Measurements from ENCODE around the gene SLC38A3. TPM values are rescaled to one million over a fixed set of nuclear protein-coding genes. Genes with fewer than 3 reads are reported as not detected.

SLC38A3 gene
- total RNA-seq, 1 donor from 2014 or later = 2.0 TPM

DNA sequence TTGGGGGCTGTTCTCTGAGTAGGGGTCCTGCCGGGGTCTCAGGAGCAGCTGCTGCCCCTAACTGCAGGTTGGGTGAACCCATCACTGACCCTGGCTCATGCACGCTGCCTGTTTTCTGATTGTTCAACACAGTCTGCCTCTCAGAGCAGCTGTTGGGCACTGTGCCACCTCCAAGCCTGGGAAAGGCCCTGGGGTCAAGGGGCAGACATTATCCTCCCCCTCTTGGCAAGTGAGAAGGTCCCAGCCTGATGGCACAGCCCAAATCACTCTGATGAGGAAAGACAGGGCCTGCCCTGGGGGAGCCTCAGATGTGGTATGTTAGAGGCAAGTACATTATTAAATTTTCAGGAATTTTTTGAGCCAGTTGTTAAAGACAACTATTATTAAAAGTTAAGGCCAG is 27.7 kb upstream of the SLC38A3 start:
- intact Hi-C loops (cut with DNase I) = no loop called here
- H3K4me1 ChIP-seq = peaks cover 6% of the 10 kb centered on the region
- no peaks in the 10 kb centered on the region for H3K9me3 ChIP-seq
- TF ChIP-seq, protein P1, sequence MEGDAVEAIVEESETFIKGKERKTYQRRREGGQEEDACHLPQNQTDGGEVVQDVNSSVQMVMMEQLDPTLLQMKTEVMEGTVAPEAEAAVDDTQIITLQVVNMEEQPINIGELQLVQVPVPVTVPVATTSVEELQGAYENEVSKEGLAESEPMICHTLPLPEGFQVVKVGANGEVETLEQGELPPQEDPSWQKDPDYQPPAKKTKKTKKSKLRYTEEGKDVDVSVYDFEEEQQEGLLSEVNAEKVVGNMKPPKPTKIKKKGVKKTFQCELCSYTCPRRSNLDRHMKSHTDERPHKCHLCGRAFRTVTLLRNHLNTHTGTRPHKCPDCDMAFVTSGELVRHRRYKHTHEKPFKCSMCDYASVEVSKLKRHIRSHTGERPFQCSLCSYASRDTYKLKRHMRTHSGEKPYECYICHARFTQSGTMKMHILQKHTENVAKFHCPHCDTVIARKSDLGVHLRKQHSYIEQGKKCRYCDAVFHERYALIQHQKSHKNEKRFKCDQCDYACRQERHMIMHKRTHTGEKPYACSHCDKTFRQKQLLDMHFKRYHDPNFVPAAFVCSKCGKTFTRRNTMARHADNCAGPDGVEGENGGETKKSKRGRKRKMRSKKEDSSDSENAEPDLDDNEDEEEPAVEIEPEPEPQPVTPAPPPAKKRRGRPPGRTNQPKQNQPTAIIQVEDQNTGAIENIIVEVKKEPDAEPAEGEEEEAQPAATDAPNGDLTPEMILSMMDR (IDR thresholded peaks at IDR 0.05) = no peak
- no peak for TF ChIP-seq POLR2A (IDR thresholded peaks at IDR 0.05)
- no peak for TF ChIP-seq POLR2AphosphoS5 (IDR thresholded peaks at IDR 0.05; ENCODE audit: insufficient read depth in 1 of 2, low read depth in 1 of 2)
- H3K27ac ChIP-seq = no peak overlapping the region
- no peak for DNase-seq (ENCODE audit: extremely low spot score in 2 of 2)
- H3K36me3 ChIP-seq = peaks cover 0 to 24% of the 10 kb centered on the region in 2 donors
- no peaks in the 10 kb centered on the region for H3K27me3 ChIP-seq
- no peak overlapping the region for H3K4me3 ChIP-seq

DNA sequence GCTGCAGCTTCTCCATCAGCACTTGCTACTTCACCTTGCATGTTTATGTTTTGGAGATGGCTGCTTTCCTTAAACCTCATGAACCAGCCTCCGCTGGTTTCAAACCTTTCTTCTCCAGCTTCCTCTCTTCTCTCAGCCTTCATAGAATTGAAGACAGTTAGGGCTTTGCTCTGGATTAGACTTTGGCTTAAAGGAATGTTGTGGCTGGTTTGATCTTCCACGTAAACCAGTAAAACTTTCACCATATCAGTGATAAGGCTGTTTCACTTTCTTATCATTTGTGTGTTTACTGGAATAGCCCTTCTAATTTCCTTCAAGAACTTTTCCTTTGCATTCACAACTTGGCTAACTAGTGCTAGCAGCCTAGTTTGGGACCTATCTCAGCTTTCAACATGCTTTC is 25.4 kb upstream of the SLC38A3 start:
- Histone ChIP-seq H3K27me3 (no peaks in the 10 kb centered on the region), H3K9me3 (no peaks in the 10 kb centered on the region), H3K36me3 (peaks cover 0 to 13% of the 10 kb centered on the region in 2 donors), H3K4me3 (no peak overlapping the region), H3K4me1 (no peaks in the 10 kb centered on the region), H3K27ac (no peak overlapping the region)
- TF ChIP-seq POLR2AphosphoS5 (IDR thresholded peaks at IDR 0.05; ENCODE audit: insufficient read depth in 1 of 2, low read depth in 1 of 2) (no peak), POLR2A (IDR thresholded peaks at IDR 0.05) (no peak)
- TF ChIP-seq, protein P1 (IDR thresholded peaks at IDR 0.05) = no peak
- intact Hi-C loops (cut with DNase I) = no loop called here
- DNase-seq (ENCODE audit: extremely low spot score in 2 of 2) = no peak

DNA sequence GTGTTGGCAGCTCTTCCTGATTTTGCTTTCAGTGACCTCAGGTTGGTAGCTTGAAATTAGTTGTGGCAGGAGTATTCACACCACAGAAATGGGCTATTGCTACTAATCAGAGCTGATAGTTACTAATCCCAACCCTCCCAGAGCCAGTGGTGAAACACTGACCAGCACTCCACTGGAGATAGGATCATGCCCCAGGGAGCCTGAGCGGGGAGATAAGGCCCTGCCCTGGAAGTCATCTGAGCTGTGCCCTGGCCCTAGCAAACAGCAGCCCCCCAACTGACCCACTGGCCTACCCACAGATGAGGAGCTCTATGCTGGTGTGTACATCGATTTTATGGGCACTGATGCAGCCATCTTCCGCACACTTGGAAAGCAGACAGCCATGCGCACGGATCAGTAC is 23.1 kb upstream of the SLC38A3 start:
- Histone ChIP-seq H3K36me3 (peaks cover 0 to 8% of the 10 kb centered on the region in 2 donors), H3K4me1 (no peaks in the 10 kb centered on the region), H3K27me3 (no peaks in the 10 kb centered on the region), H3K4me3 (no peak overlapping the region), H3K9me3 (no peaks in the 10 kb centered on the region), H3K27ac (no peak overlapping the region)
- intact Hi-C loops (cut with DNase I) = no loop called here
- no peak for DNase-seq (ENCODE audit: extremely low spot score in 2 of 2)
- no peak for TF ChIP-seq POLR2AphosphoS5 (IDR thresholded peaks at IDR 0.05; ENCODE audit: insufficient read depth in 1 of 2, low read depth in 1 of 2)
- TF ChIP-seq POLR2A (IDR thresholded peaks at IDR 0.05) = no peak

DNA sequence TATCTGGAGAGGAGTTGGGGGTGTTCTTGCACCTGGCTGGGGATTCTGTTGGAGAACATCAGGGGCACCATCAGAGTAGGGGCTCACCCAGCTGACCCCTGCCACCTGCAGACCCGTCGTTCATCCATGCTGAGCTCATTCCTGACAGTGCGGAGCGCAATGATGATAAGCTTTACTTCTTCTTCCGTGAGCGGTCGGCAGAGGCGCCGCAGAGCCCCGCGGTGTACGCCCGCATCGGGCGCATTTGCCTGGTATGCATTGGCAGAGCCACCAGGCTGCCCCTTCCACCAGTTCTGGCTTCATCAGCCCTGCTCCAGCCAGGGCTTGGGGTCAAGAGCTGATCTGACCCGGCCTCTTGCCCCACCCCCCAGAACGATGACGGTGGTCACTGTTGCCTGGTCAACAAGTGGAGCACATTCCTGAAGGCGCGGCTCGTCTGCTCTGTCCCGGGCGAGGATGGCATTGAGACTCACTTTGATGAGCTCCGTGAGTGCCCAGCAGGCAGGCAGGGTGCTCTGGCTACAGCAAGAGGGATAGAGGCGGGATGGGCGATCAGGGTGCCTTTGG is 22.5 kb upstream of the SLC38A3 start:
- Histone ChIP-seq H3K27me3 (no peaks in the 10 kb centered on the region), H3K4me1 (no peaks in the 10 kb centered on the region), H3K36me3 (peaks cover 0 to 13% of the 10 kb centered on the region in 2 donors), H3K27ac (no peak overlapping the region), H3K4me3 (no peak overlapping the region), H3K9me3 (no peaks in the 10 kb centered on the region)
- TF ChIP-seq POLR2AphosphoS5 (IDR thresholded peaks at IDR 0.05; ENCODE audit: insufficient read depth in 1 of 2, low read depth in 1 of 2) (no peak), POLR2A (IDR thresholded peaks at IDR 0.05) (no peak)
- TF ChIP-seq, protein P1 (IDR thresholded peaks at IDR 0.05) = no peak
- no peak for DNase-seq (ENCODE audit: extremely low spot score in 2 of 2)
- intact Hi-C loops (cut with DNase I) = no loop called here

DNA sequence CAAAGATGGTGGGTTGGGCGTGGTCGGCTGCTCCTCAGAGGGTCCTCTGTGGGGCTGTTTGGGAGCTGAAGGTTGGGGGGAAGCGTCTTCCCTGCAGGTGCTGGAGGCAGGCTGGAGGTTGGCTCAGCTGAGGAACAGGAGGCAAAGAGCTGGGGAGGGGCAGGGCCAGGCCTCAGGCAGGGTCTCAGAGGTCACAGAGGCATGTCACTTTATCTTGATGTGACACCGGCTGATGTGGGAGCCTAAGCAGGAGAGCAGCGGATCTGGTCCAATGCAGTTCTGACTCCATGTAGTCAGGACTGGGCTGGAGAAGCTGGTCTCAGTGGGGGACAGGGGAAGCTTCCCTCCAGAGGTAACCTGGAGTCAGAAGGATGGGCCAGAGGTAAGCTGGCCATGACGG is 21.3 kb upstream of the SLC38A3 start:
- intact Hi-C loops (cut with DNase I) = no loop called here
- H3K27me3 ChIP-seq = no peaks in the 10 kb centered on the region

More for the DNA sequence above, 21.3 kb upstream of the SLC38A3 start:
- no peak for TF ChIP-seq POLR2AphosphoS5 (IDR thresholded peaks at IDR 0.05; ENCODE audit: insufficient read depth in 1 of 2, low read depth in 1 of 2)
- TF ChIP-seq, protein P1 (IDR thresholded peaks at IDR 0.05) = no peak
- Histone ChIP-seq H3K27ac (no peak overlapping the region), H3K4me3 (no peak overlapping the region), H3K36me3 (peaks cover 0 to 15% of the 10 kb centered on the region in 2 donors), H3K9me3 (no peaks in the 10 kb centered on the region), H3K4me1 (peaks cover 4% of the 10 kb centered on the region)
- no peak for DNase-seq (ENCODE audit: extremely low spot score in 2 of 2)
